Astrocyte (in vitro differentiated cells and primary cell): Measurements from ENCODE around the gene TSPAN14. TPM values are rescaled to one million over a fixed set of nuclear protein-coding genes. Genes with fewer than 3 reads are reported as not detected.

Source experiments
- DNase-seq: peaks from one replicate; pipeline ENCODE4 v3.0.0-alpha.2; 2010; ENCODE audit warnings: low read depth
- FAIRE-seq: peaks from 2 replicates; lab custom pipeline; 2011; peaks lifted over from hg19 to GRCh38; lab: Jason Lieb, UNC
- H2AFZ ChIP-seq: 2 replicates; pipeline ENCODE4 v1.6.0; 2012; ENCODE audit warnings: low read depth, low read length, inconsistent platforms
- H3K27ac ChIP-seq: 2 replicates; pipeline ENCODE4 v1.5.1; 2011; ENCODE audit warnings: low read depth, low read length, inconsistent platforms
- H3K27me3 ChIP-seq: 2 replicates; pipeline ENCODE4 v1.6.0; 2011; ENCODE audit warnings: low read length, inconsistent platforms; ENCODE audit not compliant: insufficient read depth
- H3K36me3 ChIP-seq: 2 replicates; pipeline ENCODE4 v1.5.1; 2011; ENCODE audit warnings: low read length, inconsistent platforms; ENCODE audit not compliant: insufficient read depth
- H3K4me1 ChIP-seq: 2 replicates; pipeline ENCODE4 v1.5.1; 2011; ENCODE audit warnings: low read length, inconsistent platforms; ENCODE audit not compliant: insufficient read depth
- H3K4me2 ChIP-seq: 2 replicates; pipeline ENCODE4 v1.6.0; 2012; ENCODE audit warnings: low read length, inconsistent platforms
- H3K4me3 ChIP-seq: 2 replicates; pipeline ENCODE4 v1.5.1; 2011; ENCODE audit warnings: low read depth, mild to moderate bottlenecking, low read length, inconsistent platforms; ENCODE audit not compliant: insufficient read depth
- H3K79me2 ChIP-seq: 2 replicates; pipeline ENCODE4 v1.6.0; 2012; ENCODE audit warnings: mild to moderate bottlenecking, low read length, inconsistent platforms; ENCODE audit not compliant: insufficient read depth
- H3K9ac ChIP-seq: 2 replicates; pipeline ENCODE4 v1.6.0; 2012; ENCODE audit warnings: mild to moderate bottlenecking, low read length, inconsistent platforms
- H3K9me3 ChIP-seq: 2 replicates; pipeline ENCODE4 v1.5.1; 2012; ENCODE audit warnings: low read depth, mild to moderate bottlenecking, low read length, inconsistent platforms; ENCODE audit not compliant: insufficient read depth
- H4K20me1 ChIP-seq: 2 replicates; pipeline ENCODE4 v1.6.0; 2012; ENCODE audit warnings: low read length, inconsistent platforms; ENCODE audit not compliant: insufficient read depth
- H3K27ac Mint-ChIP-seq: one replicate; pipeline ENCODE4 v1.8.0; 2021; ENCODE audit warnings: mild to moderate bottlenecking, mixed read lengths; ENCODE audit not compliant: unreplicated experiment
- H3K27me3 Mint-ChIP-seq: one replicate; pipeline ENCODE4 v1.8.0; 2021; ENCODE audit warnings: low read depth, mixed read lengths; ENCODE audit not compliant: unreplicated experiment
- H3K36me3 Mint-ChIP-seq: one replicate; pipeline ENCODE4 v1.8.0; 2021; ENCODE audit warnings: low read depth, mixed read lengths; ENCODE audit not compliant: unreplicated experiment
- H3K4me1 Mint-ChIP-seq: one replicate; pipeline ENCODE4 v1.8.0; 2021; ENCODE audit warnings: low read depth, mixed read lengths; ENCODE audit not compliant: unreplicated experiment
- H3K4me3 Mint-ChIP-seq: one replicate; pipeline ENCODE4 v1.8.0; 2021; ENCODE audit warnings: mild to moderate bottlenecking, moderate library complexity, mixed read lengths; ENCODE audit not compliant: unreplicated experiment
- H3K9me3 Mint-ChIP-seq: one replicate; pipeline ENCODE4 v1.8.0; 2021; ENCODE audit warnings: mild to moderate bottlenecking, mixed read lengths; ENCODE audit not compliant: unreplicated experiment
- EZH2 ChIP-seq: IDR thresholded peaks from 2 replicates; pipeline ENCODE4 v1.6.1; 2012; ENCODE audit warnings: mild to moderate bottlenecking, low read length, inconsistent platforms; ENCODE audit not compliant: insufficient read depth
- total RNA-seq: library from RNA; stranded (reverse); gene quantifications from 2 replicates; pipeline ENCODE4 v1.2.1, GENCODE V29; 2021
- TF ChIP-seq, protein P1 (sequence below): IDR thresholded peaks from 2 replicates; pipeline ENCODE4 v1.5.1; 2011; ENCODE audit warnings: low read depth, mild to moderate bottlenecking, inconsistent platforms, low read length, moderate library complexity; ENCODE audit not compliant: insufficient read depth

The TSPAN14 gene
- total RNA-seq, 1 donor from 2014 or later, result 140 TPM

DNA sequence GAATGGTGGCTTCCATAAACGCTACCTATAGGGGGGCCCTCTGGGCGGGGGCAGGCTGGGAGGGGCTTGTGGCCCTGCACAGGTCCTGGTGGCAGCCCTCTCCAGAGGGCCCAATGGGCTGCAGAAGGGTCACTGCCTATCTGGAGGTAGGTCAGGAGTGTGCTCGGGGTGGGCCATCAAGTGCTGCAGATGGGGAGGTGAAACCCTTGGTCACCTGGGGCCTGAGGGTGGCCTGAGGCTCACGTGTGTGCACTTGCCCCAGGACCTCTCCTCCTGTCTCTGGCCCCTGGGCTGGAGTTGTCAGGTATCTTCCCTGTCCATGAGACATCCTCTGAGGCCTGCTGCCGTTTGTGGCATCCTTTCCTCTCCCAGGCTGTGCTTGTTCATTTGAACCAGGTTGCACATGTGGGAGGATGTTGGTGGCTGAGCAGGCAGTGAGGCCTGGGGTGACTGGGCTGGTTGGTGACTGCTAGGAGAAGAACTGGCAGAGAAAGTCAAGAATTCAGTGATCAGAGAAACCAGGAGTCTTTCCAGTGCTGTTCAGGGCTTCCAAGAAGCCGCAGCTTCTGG, 62.5 kb downstream of the TSPAN14 start:
- peaks cover 59% of the 10 kb centered on the region for H3K36me3 ChIP-seq
- no peak for DNase-seq
- no peak overlapping the region for H3K9ac ChIP-seq
- H3K79me2 ChIP-seq, result no peaks in the 10 kb centered on the region
- peaks cover 10% of the 10 kb centered on the region for H3K4me1 ChIP-seq
- no peaks in the 10 kb centered on the region for H3K27me3 Mint-ChIP-seq
- H3K4me3 Mint-ChIP-seq, result no peak overlapping the region
- H4K20me1 ChIP-seq, result peaks cover 9% of the 10 kb centered on the region
- peaks cover 30% of the 10 kb centered on the region for H3K36me3 Mint-ChIP-seq
- no peak overlapping the region for H3K27ac Mint-ChIP-seq
- TF ChIP-seq EZH2, result no peak
- FAIRE-seq, result no peak
- no peaks in the 10 kb centered on the region for H3K9me3 ChIP-seq
- H3K4me3 ChIP-seq, result no peak overlapping the region
- H3K4me1 Mint-ChIP-seq, result no peaks in the 10 kb centered on the region
- no peak overlapping the region for H3K4me2 ChIP-seq
- no peaks in the 10 kb centered on the region for H3K9me3 Mint-ChIP-seq
- H3K27me3 ChIP-seq, result no peaks in the 10 kb centered on the region
- no peak overlapping the region for H2AFZ ChIP-seq
- H3K27ac ChIP-seq, result no peak overlapping the region

DNA sequence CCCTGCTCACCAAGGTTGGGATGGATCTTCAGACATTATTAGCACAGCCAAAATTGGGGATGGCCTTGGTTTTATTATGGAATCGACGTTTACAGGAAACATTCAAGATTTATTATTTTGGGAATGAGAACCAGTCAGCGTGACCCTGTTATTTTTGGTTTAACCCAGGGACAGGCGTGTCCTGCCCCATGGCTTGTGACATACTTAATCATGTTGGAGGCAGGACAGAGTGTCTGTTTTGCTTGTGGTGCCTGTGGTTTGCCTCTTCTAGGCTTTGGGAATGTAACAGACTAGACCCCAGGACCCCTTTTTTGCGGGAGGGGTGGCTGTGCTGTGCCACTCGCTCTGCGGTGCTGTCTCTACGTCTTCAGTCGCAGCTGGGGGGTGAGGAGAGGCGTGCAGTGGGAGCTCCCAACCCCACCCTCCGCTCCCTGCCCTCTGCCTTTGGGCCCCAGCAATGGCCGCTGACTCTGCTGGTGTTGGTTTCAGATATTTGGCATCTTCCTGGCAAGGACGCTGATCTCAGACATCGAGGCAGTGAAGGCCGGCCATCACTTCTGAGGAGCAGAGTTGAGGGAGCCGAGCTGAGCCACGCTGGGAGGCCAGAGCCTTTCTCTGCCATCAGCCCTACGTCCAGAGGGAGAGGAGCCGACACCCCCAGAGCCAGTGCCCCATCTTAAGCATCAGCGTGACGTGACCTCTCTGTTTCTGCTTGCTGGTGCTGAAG, 63.5 kb downstream of the TSPAN14 start:
- TF ChIP-seq, protein P1, sequence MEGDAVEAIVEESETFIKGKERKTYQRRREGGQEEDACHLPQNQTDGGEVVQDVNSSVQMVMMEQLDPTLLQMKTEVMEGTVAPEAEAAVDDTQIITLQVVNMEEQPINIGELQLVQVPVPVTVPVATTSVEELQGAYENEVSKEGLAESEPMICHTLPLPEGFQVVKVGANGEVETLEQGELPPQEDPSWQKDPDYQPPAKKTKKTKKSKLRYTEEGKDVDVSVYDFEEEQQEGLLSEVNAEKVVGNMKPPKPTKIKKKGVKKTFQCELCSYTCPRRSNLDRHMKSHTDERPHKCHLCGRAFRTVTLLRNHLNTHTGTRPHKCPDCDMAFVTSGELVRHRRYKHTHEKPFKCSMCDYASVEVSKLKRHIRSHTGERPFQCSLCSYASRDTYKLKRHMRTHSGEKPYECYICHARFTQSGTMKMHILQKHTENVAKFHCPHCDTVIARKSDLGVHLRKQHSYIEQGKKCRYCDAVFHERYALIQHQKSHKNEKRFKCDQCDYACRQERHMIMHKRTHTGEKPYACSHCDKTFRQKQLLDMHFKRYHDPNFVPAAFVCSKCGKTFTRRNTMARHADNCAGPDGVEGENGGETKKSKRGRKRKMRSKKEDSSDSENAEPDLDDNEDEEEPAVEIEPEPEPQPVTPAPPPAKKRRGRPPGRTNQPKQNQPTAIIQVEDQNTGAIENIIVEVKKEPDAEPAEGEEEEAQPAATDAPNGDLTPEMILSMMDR, result no peak
- TF ChIP-seq EZH2, result no peak
- H3K27me3 ChIP-seq, result no peaks in the 10 kb centered on the region
- DNase-seq (no peak), FAIRE-seq (no peak)
- no peak overlapping the region for H3K27ac ChIP-seq
- no peaks in the 10 kb centered on the region for H3K9me3 ChIP-seq
- Mint-ChIP-seq H3K4me3 (no peak overlapping the region), H3K9me3 (no peaks in the 10 kb centered on the region), H3K36me3 (peaks cover 26% of the 10 kb centered on the region), H3K27me3 (no peaks in the 10 kb centered on the region), H3K27ac (peak overlapping the region; percentile 62), H3K4me1 (no peaks in the 10 kb centered on the region)
- no peak overlapping the region for H3K9ac ChIP-seq
- no peak overlapping the region for H3K4me2 ChIP-seq
- no peak overlapping the region for H2AFZ ChIP-seq
- no peak overlapping the region for H3K4me3 ChIP-seq
- H4K20me1 ChIP-seq, result peaks cover 9% of the 10 kb centered on the region
- H3K79me2 ChIP-seq, result no peaks in the 10 kb centered on the region
- H3K4me1 ChIP-seq, result peaks cover 10% of the 10 kb centered on the region
- peaks cover 51% of the 10 kb centered on the region for H3K36me3 ChIP-seq

DNA sequence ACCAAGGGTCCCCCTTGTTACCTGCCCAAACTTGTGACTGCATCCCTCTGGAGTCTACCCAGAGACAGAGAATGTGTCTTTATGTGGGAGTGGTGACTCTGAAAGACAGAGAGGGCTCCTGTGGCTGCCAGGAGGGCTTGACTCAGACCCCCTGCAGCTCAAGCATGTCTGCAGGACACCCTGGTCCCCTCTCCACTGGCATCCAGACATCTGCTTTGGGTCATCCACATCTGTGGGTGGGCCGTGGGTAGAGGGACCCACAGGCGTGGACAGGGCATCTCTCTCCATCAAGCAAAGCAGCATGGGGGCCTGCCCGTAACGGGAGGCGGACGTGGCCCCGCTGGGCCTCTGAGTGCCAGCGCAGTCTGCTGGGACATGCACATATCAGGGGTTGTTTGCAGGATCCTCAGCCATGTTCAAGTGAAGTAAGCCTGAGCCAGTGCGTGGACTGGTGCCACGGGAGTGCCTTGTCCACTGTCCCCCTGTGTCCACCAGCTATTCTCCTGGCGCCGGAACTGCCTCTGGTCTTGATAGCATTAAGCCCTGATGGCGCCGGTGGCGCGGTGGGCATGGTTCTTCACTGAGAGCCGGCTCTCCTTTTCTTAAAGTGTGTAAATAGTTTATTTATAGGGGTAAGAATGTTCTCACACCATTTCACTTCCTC, 64.2 kb downstream of the TSPAN14 start:
- no peak overlapping the region for H3K27ac Mint-ChIP-seq
- H3K36me3 ChIP-seq, result peaks cover 45% of the 10 kb centered on the region
- peaks cover 23% of the 10 kb centered on the region for H3K36me3 Mint-ChIP-seq
- no peaks in the 10 kb centered on the region for H3K9me3 Mint-ChIP-seq
- H2AFZ ChIP-seq, result no peak overlapping the region
- H3K4me1 ChIP-seq, result peaks cover 10% of the 10 kb centered on the region
- no peaks in the 10 kb centered on the region for H3K9me3 ChIP-seq
- H3K4me1 Mint-ChIP-seq, result no peaks in the 10 kb centered on the region
- no peak overlapping the region for H3K4me2 ChIP-seq
- TF ChIP-seq, protein P1, result no peak
- no peak for TF ChIP-seq EZH2
- no peaks in the 10 kb centered on the region for H3K27me3 ChIP-seq
- H3K4me3 Mint-ChIP-seq, result no peak overlapping the region
- DNase-seq, result no peak
- H4K20me1 ChIP-seq, result peaks cover 9% of the 10 kb centered on the region
- H3K9ac ChIP-seq, result no peak overlapping the region
- no peak overlapping the region for H3K4me3 ChIP-seq
- no peaks in the 10 kb centered on the region for H3K27me3 Mint-ChIP-seq
- FAIRE-seq, result no peak
- H3K27ac ChIP-seq, result no peak overlapping the region
- H3K79me2 ChIP-seq, result no peaks in the 10 kb centered on the region
